Bone marrow (tissue), 2 donors: ENCODE results near the gene CELF5.
A peak's percentile ranks its signal among the peaks of the same experiment; 100 is the strongest.
"Not testable (repeated sequence)": the region's sequence is repeated elsewhere in the genome, so short reads cannot be mapped to it uniquely, and the experiment has no call there.

ENCODE experiments used
- DNase-seq, 2 donors: peaks; one replicate each; lab custom pipeline; 2025; lab: John Stamatoyannopoulos, UW

CELF5 gene

DNA sequence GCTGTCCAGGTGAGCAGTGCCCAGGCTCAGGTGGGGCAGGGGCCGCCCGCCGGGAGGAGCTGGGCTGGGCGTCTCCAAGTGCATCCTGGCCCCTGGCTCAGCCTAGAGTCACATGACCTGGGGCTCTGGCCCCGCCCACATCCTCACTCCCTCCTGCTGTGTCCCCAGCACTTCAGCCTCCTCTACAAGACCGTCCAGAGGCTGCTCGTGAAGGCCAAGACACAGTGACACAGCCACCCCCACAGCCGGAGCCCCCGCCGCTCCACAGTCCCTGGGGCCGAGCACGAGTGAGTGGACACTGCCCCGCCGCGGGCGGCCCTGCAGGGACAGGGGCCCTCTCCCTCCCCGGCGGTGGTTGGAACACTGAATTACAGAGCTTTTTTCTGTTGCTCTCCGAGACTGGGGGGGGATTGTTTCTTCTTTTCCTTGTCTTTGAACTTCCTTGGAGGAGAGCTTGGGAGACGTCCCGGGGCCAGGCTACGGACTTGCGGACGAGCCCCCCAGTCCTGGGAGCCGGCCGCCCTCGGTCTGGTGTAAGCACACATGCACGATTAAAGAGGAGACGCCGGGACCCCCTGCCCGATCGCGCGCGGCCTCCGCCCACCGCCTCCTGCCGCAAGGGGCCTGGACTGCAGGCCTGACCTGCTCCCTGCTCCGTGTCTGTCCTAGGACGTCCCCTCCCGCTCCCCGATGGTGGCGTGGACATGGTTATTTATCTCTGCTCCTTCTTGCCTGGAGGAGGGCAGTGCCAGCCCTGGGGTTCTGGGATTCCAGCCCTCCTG lies 16.8 kb upstream of the CELF5 start:
- no peak for DNase-seq

DNA sequence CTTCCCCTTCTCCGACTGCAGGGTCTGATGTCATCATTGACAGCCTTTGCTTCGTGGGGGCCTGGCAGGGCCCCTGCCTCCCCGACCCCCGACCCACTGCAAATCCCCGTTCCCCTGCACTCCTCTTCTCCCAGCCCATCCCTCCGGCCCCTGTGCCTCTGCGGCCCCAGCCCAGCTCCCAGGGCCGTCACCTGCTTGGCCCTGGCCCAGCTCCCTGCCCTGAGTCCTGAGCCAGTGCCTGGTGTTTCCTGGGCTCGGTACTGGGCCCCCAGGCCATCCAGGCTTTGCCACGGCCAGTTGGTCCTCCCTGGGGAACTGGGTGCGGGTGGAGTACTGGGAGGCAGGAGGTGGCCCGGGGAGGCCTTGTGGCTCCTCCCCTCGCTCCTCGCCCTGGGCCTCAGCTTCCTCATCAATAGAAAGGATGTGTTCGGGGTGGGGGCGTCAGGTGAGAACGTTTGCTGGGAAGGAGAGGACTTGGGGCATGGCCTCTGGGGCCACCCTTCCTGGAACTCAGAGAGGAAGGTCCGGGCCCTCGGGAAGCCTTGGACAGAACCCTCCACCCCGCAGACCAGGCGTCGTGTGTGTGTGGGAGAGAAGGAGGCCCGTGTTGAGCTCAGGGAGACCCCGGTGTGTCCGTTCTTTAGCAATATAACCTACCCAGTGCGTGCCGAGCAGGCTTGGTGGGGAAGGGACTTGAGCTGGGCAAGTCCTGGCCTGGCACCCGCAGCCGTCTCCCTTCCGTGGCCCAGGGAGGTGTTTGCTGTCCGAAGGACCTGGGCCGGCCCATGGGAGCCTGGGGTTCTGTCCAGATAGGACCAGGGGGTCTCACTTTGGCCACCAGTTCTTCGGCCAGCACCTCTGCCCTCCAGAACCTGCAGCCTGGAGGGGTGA lies 15.9 kb upstream of the CELF5 start:
- DNase-seq: no peak

DNA sequence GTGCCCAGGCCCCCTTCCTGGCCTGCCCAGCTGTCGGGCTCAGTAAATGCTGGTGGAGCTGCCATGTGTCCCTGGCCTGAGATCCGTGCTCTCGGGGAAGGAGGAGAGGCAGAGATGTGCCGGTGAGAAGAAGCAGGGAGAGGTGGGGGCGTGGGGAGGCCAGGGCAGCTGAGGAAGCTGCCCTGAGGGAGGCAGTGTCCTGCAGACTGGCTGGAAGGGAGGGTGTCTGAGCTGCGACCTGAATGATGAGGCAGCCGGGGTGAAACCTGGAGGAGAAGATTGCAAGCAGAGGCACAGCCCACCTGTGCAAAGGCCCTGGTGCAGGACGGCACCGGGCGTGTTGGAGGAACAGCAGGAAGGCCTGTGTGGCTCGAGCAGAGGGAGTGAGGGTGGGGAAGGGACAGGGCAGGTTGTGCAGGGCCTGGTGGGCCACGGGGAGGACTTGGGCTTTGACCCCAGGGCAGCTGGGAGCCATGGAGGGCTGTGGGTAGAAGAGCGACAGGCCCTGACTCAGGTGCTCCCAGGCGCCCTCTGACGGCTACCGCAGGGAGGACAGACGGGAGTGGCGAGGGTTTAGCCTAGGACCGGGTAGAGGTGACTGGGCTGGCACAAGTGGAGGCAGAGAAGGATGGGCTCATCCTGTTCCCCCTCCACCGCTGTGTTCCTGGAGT lies 14.0 kb upstream of the CELF5 start:
- peak; percentile 35 to 47 for DNase-seq

GRCh38 chr19:3211191-3211590 lies 13.3 kb upstream of the CELF5 start:
- no peak for DNase-seq

- DNase-seq: no peak
Measured at GRCh38 chr19:3213159-3213558, 11.3 kb upstream of the CELF5 start.

DNA sequence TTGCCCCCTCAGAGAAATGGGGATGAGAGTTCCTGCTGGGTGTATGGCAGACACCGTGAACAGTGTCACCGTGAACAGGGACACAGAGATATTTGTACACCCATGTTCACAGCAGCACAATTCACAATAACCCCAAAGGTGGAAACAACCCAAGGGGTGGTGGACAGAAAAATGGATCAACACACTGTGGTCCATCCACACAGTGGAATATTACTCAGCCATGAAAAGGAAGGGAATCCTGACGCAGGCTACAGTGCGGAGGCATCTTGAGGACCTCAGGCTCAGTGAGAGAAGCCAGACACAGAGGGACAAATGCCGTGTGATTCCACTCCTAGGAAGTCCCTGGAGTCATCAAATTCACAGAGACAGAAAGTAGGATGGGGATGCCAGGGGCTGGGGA lies 7.6 kb upstream of the CELF5 start:
- DNase-seq: no peak

DNA sequence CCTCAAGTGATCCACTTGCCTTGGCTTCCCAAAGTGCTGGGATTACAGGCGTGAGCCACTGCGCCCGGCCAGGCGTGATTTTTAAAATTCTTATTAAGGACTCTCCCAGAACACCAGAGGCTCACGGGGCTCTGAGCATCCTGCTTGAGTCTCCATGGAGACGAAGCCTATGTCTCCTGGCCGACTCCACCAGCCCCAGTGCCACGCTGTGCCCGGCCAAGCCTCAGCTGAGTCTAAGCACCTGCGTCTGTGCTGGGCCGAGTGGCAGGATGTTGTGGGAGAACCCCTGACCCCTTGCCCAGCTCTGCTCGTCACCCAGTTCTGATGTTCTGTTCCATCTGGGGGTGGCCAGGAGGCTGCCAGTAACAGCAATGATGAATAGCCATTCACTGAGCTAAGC lies 3.9 kb upstream of the CELF5 start:
- DNase-seq: no peak

- not testable (repeated sequence) for DNase-seq
Measured at GRCh38 chr19:3221576-3221975, 2.9 kb upstream of the CELF5 start.

GRCh38 chr19:3222709-3223108 lies 1.8 kb upstream of the CELF5 start:
- no peak for DNase-seq

- no peak for DNase-seq
Measured at GRCh38 chr19:3225169-3225485, 666 bp downstream of the CELF5 start.

- no peak for DNase-seq
Measured at GRCh38 chr19:3225677-3226093, 1.2 kb downstream of the CELF5 start.

DNA sequence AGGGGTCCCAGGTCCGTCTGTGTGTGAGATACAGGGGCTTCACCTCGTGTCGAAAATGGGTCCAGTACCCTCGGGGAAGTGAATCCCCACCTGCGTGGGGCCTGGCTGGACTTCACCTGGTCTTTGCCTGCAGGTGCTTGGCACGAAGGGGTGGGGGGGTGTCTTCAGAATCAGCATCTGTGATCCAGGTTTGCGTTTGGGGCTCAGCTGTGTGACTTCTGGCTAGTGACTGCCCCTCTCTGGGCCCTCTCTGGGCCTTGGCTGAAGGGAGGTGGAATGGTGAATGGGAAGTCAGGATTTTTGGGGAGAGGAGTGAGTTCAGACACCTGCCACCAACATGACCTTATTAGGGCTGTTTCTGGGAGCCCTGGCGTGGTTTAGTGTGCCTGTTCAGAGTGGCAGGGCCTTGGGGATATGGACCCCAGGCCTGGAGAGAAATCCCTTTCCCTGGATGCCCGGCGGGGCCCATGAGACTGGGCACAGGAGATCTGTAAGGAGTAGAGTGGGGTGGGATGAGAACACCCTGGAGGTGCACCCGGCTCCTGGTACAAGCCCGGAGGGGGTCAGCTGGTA lies 2.7 kb downstream of the CELF5 start:
- no peak for DNase-seq

DNA sequence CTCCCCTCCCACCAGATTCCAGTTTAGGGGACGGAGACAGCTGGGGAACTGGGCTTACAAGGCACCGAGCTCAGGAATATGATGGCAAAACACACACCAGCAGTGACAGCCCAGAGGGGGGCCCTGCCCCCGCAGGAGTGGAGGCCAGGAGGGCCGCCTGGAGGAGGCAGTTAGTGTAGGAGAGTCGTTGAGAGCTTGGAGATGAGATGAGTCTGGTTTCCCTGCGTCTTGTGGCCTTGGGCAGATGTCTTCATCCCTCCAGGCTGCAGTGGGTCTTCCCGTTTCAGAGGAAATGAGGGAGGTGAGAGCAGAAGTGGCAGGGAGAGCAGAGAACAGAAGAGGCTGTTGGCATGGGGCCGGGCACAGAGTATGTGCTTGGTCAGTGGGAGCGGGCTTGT lies 4.9 kb downstream of the CELF5 start:
- DNase-seq: no peak

DNA sequence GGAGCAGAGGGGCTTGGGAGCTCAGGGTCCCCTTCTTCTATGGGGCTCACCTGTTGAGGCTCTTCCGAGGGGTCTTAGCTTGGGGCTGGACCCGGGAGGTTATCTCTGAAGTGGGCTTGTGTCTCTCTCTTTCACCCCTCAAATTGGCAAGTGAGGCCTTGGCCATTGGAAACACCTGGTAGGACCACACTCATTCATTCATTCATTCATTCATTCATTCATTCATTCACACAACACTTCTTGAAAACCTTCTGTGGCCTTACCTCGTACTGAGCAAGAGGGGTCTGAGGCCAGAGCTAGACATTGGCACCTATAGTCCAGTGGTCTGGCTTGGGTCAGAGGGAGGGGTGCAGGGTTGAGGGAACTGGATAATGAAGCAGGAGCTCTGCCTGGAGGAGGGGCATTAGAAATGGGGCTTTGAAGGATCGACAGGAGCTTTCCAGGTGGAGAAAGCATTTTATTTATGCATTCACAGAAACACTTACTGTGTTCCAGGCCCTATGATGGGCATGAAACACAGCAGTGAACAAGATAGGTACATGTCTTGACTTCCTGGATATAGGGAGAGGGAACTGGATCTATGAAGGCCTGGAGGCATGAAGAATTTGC lies 5.5 kb downstream of the CELF5 start:
- no peak for DNase-seq

- no peak for DNase-seq
Measured at GRCh38 chr19:3231288-3231687, 6.8 kb downstream of the CELF5 start.

GRCh38 chr19:3233116-3233515 lies 8.7 kb downstream of the CELF5 start:
- no peak for DNase-seq

DNA sequence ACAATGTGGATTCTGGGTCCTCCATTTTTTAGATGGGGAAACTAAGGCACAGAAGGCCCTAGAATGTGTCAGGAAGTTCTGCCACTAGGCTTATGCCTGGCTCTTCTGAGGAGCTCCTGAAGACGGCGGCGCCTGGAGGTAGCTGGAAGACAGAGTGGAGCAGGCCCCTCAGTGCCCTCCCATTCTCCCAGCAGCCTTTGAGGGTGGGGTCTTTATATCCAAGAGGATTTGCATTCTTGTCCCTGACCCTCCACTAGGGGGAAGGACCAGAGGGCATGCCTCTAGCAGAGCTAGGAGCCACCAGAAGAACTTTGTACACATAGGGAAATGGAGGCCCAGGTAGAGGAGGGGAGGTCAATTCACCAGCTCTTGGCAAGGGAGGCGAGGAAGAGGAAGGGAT lies 9.4 kb downstream of the CELF5 start:
- no peak for DNase-seq

DNA sequence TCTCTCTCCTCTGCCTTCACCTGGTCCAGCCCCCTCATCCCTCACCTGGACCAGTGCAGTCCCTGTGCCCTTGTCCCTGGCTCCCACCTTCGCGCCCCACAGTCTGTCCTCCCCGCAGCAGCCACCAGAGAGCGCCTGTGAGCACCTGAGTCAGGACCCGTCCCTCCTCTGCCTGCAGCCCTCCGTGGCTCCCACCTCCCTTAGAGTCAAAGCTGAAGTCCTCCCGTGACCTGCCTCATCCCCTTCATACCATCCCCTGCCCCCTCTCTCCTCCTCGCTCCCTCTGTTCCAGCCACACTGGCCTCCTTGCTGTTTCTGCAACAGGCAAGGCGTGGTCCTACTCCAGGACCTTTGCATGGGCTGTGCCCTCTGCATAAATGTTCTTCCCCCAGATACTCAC lies 10.3 kb downstream of the CELF5 start:
- no peak for DNase-seq

DNA sequence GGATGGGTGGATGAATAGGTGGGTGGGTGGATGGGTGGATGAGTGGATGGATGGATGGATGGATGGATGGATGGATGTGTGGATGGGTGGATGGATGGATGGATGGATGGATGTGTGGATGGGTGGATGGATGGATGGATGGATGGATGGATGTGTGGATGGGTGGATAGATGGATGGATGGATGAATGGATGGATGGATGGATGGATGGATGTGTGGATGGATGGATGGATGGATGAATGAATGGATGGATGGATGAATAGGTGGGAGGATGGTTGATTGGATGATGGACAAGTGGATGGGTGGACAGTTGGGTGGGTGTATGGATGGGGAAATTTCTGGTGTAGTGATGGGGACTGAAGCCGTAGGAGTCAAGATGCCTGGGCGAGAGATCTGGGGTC lies 11.1 kb downstream of the CELF5 start:
- not testable (repeated sequence) for DNase-seq

DNA sequence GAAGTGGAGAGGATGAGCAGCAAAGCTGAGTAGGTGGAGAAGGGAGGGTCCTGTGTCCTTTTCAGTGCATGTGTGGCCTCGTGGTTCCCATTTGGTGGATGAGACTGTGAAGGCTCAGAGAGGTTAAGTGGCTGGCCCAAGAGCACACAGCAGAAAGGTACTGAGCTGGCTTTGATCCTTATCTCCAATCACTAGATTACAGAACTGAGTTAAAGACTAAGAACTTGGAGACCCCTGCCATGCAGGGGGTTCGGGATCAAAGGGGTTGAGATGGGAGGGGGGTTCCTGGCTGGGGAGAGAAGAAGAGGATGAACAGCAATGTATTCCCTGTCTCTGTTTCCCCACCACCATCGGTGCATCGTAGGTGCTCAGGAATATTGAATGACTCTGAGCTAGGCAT lies 11.8 kb downstream of the CELF5 start:
- no peak for DNase-seq

- no peak for DNase-seq
Measured at GRCh38 chr19:3238066-3238561, 13.7 kb downstream of the CELF5 start.

DNA sequence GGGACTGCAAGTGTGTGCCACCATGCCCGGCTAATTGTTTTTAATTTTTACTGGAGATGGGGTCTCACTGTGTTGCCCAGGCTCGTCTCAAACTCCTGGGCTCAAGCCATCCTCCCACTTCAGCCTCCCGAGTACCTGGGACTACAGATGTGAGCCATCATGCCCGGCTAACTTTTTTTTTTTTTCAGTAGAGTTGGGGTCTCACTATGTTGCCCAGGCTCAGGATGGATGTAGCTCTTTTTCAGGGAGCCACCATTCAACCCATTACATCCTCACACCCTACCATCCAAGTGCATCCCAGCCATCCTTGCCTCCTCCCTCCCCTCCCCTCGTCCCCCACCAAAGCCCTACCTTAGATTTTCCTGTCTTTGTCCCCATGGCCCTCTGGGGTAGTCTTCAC lies 14.9 kb downstream of the CELF5 start:
- no peak for DNase-seq
